Suppressor macrophage treated with lipopolysaccharide for 4 hours (primary cell): ENCODE results near the gene SMARCD3.

ENCODE experiments used
- DNase-seq: peaks from one replicate; pipeline ENCODE4 v3.0.0-alpha.2; 2020

SMARCD3 gene

DNA sequence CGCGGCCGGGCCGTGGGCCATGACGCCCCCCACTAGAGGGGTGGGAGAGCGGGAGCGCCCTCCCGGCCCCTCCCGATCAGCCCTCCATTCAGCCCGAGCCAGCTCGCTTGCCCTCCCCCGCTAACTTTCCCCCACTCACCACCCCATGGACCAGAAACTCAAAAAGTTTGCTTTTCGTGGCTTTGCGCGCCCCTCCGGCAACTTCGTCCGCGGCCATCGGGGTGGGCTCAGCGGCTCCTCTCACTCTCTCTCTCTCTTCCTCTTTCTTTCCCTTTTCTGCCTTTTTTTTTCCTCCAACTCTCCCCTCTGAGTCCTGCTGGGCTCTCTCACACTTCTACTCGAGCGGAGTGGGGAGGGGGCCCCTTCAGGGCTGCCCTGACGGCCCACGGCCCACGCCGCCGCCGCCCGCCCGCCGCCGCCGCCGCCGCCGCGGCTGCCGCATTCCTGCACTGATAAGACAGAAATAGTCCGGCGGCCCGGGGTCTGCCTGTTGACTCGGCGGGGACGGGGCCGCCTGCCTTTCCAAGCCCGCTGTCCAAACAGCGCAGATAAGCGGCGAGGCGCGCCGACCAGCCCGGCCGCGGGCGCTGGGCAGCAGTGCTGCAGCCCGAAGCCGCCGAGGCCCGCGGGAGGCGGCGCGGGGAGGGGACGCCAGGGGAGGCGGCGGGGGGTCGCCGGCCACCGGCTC, at the start of gene SMARCD3:
SMARCD3 (minus strand) TSS at position 349 of the 688 bp plus-strand sequence; CDS start at position 217, 132 bp downstream.
- peak; percentile 25 for DNase-seq

DNA sequence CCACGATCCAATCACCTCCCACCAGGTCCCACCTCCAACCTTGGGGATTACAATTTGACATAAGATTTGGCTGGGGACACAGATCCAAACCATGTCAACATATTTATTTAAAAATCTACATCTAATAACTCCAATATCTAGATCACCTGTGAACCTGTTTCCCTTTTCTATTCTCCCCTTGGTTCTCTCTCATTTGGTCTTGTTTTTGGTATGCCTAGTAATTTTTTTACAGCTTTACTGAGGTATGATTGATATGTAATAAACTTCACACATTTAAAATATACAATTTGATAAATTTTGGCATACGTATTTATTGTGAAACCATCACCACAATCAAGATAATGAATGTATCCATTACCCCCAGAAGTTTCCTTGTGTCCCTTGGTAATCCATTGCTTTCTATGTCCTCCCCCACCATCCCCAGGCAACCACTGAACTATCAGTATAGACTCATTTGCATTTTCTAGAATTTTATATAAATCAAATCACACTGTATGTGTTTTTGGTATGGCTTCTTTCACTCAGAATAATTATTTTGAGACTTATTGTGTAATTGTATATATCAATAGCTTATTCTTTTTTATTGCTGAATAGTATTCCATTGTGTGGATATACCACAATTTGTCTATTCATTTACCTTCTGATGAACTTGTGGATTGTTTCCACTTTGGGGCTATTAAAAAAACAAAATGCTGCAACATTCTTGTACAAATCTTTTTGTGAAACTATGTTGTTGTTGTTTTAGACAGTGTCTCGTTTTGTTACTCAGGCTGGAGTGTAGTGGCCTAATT, 47.9 kb upstream of the SMARCD3 start:
- DNase-seq: no peak

- no peak for DNase-seq
Observed at GRCh38 chr7:151292850-151293249, 44.4 kb upstream of the SMARCD3 start.

GRCh38 chr7:151291206-151291605, 42.7 kb upstream of the SMARCD3 start:
- no peak for DNase-seq

DNA sequence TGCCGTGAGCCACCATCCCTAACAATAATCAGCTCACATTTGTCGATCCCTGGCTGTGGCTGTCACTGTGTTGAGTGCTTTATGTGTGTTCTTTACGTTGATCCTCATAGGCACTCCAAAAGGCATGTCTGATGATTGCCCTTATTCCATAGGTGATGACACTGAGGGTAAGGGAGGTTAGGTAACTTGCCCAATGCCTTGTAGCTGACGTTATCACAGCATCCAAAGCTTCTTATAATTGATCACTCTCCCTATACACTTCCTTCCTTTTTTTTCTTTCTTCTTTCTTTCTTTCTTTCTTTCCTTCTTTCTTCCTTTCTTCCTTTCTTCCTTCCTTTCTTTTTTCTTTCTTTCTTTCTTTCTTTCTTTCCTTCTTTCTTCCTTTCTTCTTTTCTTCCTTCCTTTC, 41.9 kb upstream of the SMARCD3 start:
- no peak for DNase-seq

DNA sequence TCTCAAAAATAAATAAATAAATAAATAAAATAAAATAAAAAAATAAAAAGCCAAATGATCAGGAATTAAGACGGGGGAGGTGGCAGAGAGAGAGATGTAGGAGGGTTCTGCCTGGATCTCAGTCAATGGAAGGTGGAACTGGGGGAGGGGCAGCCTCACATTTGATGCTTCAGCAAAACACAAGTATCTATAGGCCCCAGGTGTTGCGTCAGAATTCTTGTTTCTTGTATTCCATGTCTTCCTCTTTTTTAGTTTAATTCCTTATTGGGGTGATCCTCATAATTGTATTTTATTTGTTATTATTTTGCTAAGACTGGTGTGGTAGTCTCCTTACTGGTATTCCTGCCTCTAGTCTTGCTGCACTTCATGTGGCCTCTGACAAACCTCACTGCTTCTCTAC, 41.4 kb upstream of the SMARCD3 start:
- peak; percentile 27 for DNase-seq

GRCh38 chr7:151286148-151286547, 37.7 kb upstream of the SMARCD3 start:
- no peak for DNase-seq

- no peak for DNase-seq
Observed at GRCh38 chr7:151283302-151283701, 34.8 kb upstream of the SMARCD3 start.

GRCh38 chr7:151282111-151282510, 33.6 kb upstream of the SMARCD3 start:
- no peak for DNase-seq

DNA sequence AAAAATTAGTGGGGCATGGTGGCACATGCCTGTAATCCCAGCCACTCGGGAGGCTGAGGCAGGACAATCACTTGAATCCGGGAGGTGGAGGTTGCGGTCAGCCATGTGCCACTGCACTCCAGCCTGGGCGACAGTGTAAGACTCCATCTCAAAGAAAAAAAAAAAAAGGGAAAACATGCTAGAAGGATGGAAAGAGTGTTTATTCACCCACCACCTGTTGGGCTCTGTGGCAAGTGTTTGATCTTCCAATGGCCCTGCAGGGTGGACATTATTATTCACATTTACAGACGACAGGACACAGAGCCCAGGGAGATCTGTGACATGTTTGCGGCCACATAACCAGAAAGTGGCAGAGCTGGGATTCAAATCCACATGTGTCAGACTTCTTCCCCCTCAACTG, 33.2 kb upstream of the SMARCD3 start:
- no peak for DNase-seq

GRCh38 chr7:151280388-151281019, 32.0 kb upstream of the SMARCD3 start:
- no peak for DNase-seq

GRCh38 chr7:151279868-151280267, 31.4 kb upstream of the SMARCD3 start:
- DNase-seq: no peak

DNA sequence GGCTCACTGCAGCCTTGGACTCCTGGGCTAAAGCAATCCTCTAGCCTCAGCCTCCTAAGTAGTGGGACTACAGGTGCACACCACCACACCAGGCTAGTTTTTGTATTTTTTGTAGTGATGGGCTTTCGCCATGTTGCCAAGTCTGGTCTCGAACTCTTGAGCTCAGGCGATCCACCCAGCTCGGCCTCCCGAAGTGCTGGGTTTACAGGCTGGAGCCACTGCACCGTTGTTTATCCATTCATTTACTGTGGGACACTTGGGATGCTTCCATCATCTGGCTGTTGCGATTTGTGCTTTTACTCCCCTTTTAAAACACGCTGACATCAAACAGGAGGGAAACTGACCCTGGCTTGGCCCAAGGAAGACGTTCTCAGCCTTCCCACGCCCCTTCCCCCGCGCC, 30.5 kb upstream of the SMARCD3 start:
- no peak for DNase-seq

DNA sequence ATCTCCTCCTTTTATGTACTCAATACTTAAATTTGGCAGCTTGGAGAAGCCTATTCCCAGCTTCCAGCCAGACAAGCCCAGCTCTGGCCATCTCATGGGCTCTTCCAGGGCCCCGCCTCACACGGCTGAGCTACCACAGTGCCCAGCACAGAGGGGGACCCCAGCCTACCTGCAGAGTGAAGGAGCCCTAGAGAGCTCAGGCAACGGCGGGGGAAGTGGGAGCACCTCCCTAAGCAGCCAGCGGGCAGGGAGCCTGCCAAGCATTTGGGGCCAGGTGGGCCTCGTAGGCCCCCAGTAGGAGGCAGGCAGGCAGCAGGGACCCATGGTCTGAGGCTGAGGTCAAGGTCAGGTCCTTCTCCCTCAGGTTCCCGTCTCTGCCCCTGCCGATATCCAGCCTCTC, 29.1 kb upstream of the SMARCD3 start:
- no peak for DNase-seq

DNA sequence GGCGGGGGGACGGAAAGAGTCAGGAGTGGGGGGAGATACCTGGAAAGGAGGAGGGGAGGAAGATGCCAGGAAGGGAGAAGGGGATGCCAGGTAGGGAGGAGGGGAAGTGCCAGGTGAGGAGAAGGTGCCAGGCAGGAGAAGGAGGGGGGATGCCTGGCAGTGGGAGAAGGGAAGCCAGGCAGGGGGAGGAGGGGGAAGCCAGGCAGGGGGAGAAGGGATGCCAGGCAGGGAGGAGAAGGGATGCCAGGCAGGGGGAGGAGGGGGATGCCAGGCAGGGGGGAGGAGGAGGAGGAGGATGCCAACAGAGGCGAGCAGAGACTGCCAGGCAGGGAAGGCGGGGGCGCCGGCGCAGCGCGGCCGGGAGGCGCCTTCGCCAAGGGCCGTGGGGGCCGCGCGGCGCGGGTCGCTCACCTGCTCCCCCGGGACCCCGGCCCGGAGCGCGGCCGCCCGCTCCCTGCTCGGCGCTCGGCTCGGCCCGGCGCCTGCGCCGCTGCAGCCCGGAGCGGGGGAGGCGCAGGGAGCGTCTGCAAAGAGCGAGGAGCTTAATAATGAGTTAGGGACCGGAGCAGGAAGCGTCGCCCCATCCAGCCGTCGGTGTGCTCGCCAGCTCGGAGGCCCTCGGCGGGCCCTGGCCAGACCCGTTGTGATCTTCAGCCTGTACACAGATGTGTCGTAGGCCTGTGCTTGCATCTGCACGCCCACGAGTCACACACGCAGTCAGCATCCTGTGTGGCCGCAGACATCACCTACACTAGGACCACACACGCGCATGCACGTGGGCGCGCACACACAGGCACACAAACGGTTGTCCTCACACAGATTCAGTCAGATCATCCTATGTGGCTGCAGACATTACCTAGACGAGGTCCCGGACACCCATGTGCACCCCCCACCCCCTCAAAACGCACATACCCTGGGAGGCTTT, 28.4 kb upstream of the SMARCD3 start:
- peak; percentile 69 for DNase-seq

DNA sequence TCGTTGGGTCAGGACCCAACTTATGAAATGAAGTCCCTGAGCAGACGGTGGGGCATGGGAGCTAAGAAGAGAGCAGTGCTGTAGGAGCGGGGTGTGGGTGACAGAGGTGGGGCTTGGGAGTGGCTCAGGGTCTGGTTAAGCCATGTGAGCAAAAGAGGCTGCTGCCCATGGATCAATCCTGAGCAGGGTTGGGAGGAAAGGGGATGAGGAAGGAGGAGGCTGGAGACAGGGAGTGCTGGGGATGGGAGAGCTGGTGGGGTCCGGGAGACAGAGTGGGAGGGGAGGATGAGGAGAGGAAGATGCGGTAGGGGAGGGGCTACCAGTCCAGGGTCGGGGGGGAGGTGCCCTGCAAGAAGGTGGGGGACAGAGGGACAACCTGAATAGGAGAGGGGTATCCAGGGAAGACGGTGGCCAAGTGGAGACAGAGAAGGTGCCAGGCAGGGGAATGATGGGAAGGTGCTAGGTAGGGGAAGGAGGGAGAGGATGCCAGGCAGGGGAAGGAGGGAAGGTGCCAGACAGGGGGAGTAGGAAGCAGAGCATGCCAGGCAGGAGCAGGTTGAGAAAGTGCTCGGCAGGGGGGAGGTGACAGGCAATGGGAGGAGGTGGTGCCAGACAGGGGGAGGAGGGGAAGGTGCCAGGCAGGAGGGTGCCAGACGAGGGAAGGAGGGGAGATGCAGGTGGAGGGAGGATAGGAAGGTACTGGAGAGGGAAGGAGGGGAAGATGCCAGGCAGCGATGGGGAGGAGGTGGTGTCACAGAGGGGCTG, 27.5 kb upstream of the SMARCD3 start:
- no peak for DNase-seq

DNA sequence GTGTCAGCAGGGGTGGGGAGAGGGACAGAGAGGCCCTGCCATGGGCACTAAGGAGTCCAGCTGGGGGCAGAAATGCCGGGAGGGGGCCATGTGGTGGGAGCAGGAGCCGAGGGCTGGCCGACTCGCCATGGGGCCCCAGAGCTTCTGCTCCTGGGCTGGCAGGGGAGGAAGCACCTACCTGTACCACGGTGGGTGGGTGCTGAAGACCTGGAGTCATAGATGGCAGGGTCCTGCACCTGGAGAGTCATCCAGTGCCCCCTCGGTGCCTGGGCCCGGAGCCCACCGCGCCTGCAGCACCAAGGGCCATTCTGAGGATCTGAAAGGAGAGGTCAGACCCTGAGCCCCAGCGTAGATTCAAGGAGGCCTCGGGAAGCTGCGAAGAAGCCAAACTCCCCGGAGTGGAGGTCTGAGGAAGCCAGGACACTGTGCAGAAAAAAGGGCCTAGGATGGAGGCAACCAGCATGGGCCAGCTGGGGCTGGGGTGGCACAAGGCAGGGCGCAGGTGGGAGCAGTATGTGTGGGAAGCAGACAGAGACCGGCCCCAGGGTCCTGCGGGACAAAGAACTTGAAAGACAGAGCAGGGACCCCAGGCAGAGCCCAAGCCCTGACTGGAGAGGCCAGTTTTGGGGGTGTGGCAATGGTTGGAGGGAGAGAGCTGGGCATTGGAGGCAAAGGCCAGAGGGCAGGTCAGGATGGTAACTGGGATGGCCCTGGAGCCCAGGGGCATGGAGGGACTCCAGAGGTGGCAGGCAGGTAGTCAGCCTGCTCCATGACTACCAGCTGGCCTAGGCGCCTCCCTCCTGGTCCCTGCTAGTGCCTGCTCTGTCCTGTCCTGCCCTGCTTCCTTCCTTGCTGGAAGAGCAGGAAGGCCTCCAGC, 26.7 kb upstream of the SMARCD3 start:
- DNase-seq: no peak

DNA sequence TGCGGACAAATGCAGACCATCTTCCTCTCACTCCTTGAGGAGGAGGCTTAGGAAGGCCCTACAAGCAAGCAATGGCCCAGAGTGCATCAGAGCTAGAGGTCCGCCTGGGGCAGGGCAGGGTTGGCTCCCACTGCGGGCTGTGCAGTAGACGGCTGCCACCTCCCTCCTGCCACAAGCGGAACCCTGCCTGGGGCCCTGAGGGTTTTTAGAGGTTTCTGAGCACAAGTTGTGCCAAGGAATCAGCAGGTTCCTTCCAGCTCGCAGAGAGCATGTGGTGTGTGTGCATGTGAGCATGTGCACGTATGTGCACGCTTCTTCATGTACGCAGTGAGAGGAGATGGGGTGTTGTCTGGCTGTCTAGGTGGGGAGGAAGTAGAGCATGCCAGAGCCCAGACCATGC, 25.9 kb upstream of the SMARCD3 start:
- DNase-seq: no peak

DNA sequence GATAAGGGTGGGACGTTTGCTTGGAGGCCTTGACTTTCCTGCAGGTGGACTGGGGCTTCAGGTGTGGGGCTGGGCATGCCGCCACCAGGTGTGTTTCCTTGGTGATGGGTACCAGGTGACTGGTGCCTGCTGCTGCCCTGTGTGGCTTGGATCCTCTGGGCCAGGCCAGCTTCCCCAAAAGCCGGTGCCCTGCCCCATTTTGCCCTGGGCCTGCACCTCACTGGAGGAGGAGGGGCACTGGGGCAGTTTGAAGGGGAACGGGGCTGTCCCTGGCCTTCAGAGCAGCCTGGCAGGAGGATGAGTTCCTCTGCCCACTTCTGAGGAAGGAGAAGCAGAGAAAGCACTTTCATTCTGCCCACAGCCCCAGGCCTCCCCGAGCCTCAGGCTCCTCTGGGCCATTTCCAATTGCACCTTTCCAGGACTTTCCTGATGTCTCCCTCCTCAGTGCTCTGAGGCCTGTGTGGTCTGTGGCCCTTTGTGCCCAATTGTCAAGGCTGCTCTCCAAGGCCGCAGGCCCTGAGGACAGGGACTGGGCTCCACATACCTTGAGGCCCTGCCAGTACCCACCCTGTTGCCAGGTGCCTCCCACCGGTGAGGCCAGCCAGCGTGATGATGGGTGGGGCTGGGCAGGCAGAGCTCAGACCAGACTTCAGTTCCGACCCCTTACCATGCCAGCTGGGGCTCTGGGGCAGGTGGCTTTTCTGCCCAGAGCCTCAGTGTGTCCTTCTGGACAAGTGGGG, 25.3 kb upstream of the SMARCD3 start:
- DNase-seq: peak; percentile 65

GRCh38 chr7:151272877-151273276, 24.4 kb upstream of the SMARCD3 start:
- no peak for DNase-seq
